WTC11 (cell line): ENCODE data around the gene GAB1.
A peak's percentile ranks its signal among the peaks of the same experiment; 100 is the strongest.

Source experiments
- NFYB ChIP-seq: sonication (generic); formaldehyde crosslinking; conservative IDR thresholded peaks from 2 replicates; pipeline ENCODE4 v1.8.0; 2022; ENCODE audit warnings: low read depth, missing genetic modification reagents
- PRDM15 ChIP-seq: sonication (generic); formaldehyde crosslinking; IDR thresholded peaks from 2 replicates; pipeline ENCODE4 v1.8.0; 2022; ENCODE audit warnings: missing genetic modification reagents
- TEAD4 ChIP-seq: sonication (generic); formaldehyde crosslinking; IDR thresholded peaks from 2 replicates; pipeline ENCODE4 v1.8.0; 2022; ENCODE audit warnings: mild to moderate bottlenecking, missing genetic modification reagents
- ZBTB21 ChIP-seq: sonication (generic); formaldehyde crosslinking; IDR thresholded peaks from 2 replicates; pipeline ENCODE4 v1.8.1; 2023; ENCODE audit warnings: mild to moderate bottlenecking, missing genetic modification reagents, borderline replicate concordance
- TF ChIP-seq, protein P1 (sequence below): fragments of 200-600 bp; IDR thresholded peaks from 2 replicates; pipeline ENCODE4 v1.8.0; 2022; ENCODE audit warnings: antibody characterized with exemption
- TF ChIP-seq, protein P2 (sequence below): sonication (generic); formaldehyde crosslinking; IDR thresholded peaks from 2 replicates; pipeline ENCODE4 v1.8.0; 2022; ENCODE audit warnings: mild to moderate bottlenecking, missing genetic modification reagents

- TF ChIP-seq TEAD4 (CRISPR knock-in tag) (no peak), PRDM15 (CRISPR knock-in tag) (peak; percentile 71), ZBTB21 (no peak), NFYB (CRISPR knock-in tag) (no peak)
- TF ChIP-seq, protein P1, sequence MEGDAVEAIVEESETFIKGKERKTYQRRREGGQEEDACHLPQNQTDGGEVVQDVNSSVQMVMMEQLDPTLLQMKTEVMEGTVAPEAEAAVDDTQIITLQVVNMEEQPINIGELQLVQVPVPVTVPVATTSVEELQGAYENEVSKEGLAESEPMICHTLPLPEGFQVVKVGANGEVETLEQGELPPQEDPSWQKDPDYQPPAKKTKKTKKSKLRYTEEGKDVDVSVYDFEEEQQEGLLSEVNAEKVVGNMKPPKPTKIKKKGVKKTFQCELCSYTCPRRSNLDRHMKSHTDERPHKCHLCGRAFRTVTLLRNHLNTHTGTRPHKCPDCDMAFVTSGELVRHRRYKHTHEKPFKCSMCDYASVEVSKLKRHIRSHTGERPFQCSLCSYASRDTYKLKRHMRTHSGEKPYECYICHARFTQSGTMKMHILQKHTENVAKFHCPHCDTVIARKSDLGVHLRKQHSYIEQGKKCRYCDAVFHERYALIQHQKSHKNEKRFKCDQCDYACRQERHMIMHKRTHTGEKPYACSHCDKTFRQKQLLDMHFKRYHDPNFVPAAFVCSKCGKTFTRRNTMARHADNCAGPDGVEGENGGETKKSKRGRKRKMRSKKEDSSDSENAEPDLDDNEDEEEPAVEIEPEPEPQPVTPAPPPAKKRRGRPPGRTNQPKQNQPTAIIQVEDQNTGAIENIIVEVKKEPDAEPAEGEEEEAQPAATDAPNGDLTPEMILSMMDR, result no peak
- TF ChIP-seq, protein P2, sequence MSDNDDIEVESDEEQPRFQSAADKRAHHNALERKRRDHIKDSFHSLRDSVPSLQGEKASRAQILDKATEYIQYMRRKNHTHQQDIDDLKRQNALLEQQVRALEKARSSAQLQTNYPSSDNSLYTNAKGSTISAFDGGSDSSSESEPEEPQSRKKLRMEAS (CRISPR knock-in tag), result no peak
Observed at GRCh38 chr4:143363332-143363731, 26.7 kb downstream of the GAB1 start.
